Stimulated activated CD8-positive, alpha-beta memory T cell treated with anti-CD3 and anti-CD28 coated beads, Interleukin-2, amount 100 ng/mL, for 1 hour (primary cell): Measurements from ENCODE around the gene ITGB7.

Experiments used
- DNase-seq, 2 donors: peaks; one replicate each; pipeline ENCODE4 v3.0.0-alpha.2; 2020; ENCODE audit warnings: low read depth in 2 of 2

ITGB7 gene

DNA sequence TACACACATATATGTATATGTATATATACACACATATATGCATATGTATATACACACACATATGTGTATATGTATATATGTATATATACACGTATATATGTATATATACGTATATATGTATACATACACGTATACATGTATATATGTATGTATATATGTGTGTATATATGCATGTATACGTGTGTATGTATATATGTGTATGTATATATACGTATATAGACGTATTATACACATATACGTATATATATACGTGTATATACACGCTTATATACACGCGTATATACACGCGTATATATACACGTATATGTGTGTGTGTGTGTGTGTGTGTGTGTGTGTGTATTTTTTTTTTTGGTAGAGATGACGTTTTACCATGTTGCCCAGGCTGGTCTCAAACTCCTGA lies 59.4 kb downstream of the ITGB7 start:
- no peak for DNase-seq

DNA sequence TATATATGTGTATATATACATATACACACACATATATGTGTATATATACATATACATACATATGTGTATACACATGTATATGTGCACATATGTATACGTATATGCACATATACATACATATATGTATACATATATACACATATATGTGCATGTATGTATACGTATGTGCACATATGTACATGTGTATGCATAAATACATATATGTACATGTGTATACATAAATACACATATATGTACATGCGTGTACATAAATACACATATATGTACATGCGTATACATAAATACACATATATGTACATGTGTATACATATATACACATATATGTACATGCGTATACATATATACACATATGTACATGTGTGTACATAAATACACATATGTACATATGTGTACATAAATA lies 59.9 kb downstream of the ITGB7 start:
- DNase-seq, result no peak

DNA sequence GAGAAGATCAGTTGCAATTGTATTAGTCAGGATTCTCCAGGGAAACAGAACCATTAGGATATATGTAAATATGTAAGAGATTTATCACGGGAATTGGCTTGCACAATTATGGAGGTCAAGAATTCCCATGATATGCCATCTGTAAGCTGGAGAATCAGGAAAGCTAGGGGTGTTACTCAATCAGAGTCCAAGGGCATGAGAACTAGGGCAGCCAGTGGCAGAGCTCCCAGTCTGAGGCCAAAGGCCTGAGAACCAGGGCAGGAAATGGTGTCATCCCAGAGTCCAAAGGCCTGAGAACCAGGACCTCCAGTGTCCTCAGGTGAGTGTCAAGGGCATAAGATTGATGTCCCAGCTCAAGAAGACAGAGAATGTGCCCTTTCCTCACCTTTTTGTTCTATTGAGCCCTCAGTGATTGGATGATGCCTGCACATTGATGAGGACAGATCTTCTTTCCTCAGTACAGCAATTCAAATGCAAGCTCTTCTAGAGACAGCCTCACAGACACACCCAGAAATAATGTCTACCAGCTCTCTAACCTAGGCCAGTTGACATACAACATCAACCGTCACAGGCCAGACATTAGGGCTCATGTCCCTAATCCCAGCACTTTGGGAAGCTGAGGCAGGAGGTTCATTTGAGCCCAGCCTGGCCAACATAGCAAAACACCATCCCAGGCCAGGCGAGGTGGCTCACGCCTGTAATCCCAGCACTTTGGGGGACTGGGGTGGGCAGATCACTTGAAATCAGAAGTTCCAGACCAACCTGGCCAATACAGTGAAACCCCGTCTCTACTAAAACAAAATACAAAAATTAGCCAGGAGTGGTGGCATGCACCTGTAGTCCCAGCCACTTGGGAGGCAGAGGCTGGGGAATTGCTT lies 61.4 kb downstream of the ITGB7 start:
- DNase-seq, result no peak

DNA sequence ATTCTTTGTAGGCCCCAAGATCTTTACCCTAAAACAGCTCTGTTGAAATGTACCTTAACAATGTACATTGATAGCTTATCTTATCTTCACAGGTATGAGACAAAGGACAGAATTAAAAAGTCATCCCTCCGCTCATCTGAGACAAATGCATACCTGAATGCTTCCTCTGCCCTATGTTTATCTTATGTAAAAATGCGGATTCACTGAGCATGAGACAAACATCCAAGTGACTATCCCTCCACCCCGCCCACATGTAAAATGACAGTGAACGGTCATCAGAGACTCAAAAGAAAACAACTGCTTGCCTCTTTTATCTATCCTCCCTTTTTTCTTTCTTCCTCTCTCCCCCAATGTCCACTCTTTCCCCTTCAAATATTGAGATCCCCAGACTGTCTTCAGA lies 63.7 kb downstream of the ITGB7 start:
- DNase-seq, result no peak
